ENCODE results near the gene TSHZ3.

DNA sequence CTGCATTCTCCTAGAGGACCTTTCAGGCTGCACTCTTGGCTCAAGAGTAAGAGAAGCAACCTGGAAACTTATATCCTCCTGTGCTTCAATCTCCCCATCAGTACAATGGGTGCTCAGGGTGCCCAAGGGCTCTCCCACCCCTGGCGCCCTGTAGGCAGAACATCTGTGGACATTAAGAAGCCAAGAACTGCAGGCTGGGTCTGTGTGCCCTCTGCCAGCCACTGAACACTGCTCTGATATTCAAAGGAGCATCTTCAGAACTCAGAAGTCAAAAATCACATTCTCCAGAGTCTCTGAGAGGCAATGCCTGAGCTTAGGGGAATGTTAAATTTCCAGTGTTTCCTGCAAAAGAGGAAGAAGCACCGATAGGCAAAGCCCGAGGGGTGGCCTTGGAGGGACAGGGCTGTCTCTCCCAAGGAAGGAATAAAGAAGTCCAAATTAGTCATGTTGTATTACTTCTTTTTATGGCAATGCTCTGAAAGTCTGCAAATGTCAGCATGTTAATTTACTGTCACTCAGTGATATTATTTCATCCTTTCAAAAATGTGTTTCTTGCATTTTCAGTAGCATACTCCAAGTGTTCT, 88.1 kb downstream of the TSHZ3 start:
- TF ChIP-seq, protein P1, sequence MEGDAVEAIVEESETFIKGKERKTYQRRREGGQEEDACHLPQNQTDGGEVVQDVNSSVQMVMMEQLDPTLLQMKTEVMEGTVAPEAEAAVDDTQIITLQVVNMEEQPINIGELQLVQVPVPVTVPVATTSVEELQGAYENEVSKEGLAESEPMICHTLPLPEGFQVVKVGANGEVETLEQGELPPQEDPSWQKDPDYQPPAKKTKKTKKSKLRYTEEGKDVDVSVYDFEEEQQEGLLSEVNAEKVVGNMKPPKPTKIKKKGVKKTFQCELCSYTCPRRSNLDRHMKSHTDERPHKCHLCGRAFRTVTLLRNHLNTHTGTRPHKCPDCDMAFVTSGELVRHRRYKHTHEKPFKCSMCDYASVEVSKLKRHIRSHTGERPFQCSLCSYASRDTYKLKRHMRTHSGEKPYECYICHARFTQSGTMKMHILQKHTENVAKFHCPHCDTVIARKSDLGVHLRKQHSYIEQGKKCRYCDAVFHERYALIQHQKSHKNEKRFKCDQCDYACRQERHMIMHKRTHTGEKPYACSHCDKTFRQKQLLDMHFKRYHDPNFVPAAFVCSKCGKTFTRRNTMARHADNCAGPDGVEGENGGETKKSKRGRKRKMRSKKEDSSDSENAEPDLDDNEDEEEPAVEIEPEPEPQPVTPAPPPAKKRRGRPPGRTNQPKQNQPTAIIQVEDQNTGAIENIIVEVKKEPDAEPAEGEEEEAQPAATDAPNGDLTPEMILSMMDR (conservative IDR thresholded peaks at IDR 0.05; ENCODE audit: low read depth, low read length): no peak
- TF ChIP-seq EZH2 (IDR thresholded peaks at IDR 0.05; ENCODE audit: borderline replicate concordance, low read depth, low read length, poor library complexity, severe bottlenecking): no peak
